Left renal cortex interstitium (tissue), 4 donors: ENCODE measurements around the gene RNF115. TPM values are rescaled to one million over a fixed set of nuclear protein-coding genes. Genes with fewer than 3 reads are reported as not detected.
"Not testable (repeated sequence)": the region's sequence is repeated elsewhere in the genome, so short reads cannot be mapped to it uniquely, and the experiment has no call there.

Source experiments
- DNase-seq, 4 donors: peaks; one replicate each; pipeline ENCODE4 v3.0.0-alpha.2; 2013; ENCODE audit warnings: low read depth in 4 of 4, low spot score in 2 of 4, missing footprints in 1 of 4
- polyA plus RNA-seq, 4 donors: library from polyadenylated mRNA; unstranded; fragments of 120-200 nt; gene quantifications; one replicate each; pipeline ENCODE4 v1.2.1, GENCODE V29; 2013; ENCODE audit not compliant: insufficient read length in 4 of 4

RNF115 gene
- polyA plus RNA-seq, 4 donors: 12.4 to 23.6 (median 17.0) TPM

DNA sequence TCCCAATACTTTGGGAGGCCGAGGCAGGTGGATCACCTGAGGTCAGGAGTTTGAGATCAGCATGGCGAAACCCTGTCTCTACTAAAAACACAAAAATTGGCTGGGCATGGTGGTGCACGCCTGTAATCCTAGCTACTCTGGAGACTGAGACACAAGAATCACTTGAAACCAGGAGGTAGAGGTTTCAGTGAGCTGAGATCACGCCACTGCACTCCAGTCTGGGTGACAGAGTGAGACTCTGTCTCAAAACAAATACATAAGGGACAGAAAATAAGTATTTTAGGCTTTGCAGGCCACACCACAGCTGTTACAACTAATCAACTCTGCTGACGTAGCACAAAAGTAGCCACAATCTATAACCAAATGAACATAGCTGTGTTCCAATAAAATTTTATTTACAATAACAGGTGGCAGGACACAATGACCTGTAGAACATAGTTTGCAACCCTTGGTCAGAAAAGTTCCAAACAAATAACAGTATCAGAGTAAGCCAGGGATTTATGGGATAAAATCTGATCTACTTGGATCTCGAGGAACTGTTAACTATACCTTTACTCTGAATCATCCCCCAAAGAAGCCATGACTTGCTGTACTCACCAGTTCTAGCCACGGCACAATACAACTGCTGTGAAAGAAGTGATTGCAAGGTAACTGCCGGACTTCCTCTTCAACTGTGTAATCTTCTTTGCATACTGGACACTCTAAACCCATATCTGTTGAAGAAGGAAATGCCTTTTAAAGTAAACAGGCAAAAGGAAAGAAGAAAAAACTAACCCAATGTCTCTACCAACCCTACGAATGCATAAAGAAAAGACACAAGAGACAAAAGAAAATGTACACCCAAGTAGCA, 76.3 kb downstream of the RNF115 start:
- DNase-seq: no peak

DNA sequence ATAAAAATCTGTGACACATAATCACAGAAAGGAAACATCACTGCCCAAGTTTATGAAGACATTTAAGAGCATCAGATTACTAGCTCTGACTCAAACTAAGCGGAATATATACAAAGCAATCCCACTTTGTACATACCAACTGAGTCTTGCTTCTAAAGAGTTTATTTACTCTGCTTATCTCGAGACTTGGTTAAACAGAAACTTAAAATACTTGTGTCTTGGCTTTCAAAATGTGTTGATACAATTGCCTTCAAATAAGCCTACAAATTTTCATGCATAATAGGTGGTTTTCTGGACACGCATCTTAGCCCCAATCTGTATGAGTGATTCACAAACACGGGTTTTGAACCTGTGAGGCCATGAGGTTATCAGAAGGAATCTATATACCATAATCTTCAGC, 83.6 kb downstream of the RNF115 start:
- no peak for DNase-seq

DNA sequence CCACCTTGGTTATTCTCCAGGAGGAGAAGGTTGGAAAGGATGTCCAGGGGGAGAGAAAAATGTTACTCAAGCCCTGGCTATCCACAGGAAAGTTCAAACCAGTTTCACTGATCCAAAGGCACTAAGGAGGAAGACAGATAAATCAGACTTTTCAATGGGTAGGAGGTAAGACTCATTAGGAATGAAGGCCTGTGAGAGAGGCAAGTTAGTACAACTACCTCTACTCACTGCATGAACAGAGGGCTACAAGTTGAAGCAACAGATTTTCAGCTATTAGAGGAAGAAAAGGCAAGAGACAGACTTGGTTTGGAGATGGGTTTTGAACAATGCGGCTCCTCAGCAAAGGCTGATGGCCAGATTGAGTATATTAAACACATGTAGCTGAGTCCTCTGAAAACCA, 87.7 kb downstream of the RNF115 start:
- DNase-seq: no peak

DNA sequence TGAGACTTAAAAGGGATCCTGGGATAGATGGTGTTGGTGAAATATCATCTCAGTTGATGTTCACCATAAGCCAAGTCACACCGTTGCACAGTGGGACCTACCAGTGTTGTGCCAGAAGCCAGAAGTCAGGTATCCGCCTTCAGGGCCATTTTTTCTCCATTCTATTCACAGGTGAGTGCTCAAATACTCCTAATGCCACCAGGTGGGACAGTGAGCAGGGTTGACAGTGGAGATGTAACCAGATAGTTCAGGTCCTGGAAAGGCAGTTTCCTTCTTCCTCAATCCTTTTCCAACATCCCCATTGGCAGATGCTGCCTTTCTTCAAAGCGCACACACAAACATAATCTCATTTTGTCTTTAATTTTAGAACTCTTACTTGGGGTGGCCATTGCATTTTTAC, 93.0 kb downstream of the RNF115 start:
- DNase-seq: no peak

DNA sequence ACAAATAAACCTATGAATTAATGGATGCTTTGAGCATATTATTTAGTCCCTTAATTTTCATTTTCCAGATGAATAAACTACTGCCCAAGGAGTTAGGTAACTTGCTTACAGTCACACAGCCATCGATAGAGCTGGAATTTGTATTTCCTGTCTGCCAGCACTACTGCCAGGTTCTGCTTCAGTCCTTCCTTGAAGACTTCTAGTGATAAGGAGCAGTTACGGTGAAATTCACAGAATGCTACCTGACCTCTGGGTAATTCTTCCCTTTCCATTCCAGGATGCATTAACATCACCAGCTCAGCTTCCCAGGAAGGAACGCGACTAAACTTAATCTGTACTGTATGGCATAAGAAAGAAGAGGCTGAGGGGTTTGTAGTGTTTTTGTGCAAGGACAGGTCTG, 93.4 kb downstream of the RNF115 start:
- DNase-seq: no peak

DNA sequence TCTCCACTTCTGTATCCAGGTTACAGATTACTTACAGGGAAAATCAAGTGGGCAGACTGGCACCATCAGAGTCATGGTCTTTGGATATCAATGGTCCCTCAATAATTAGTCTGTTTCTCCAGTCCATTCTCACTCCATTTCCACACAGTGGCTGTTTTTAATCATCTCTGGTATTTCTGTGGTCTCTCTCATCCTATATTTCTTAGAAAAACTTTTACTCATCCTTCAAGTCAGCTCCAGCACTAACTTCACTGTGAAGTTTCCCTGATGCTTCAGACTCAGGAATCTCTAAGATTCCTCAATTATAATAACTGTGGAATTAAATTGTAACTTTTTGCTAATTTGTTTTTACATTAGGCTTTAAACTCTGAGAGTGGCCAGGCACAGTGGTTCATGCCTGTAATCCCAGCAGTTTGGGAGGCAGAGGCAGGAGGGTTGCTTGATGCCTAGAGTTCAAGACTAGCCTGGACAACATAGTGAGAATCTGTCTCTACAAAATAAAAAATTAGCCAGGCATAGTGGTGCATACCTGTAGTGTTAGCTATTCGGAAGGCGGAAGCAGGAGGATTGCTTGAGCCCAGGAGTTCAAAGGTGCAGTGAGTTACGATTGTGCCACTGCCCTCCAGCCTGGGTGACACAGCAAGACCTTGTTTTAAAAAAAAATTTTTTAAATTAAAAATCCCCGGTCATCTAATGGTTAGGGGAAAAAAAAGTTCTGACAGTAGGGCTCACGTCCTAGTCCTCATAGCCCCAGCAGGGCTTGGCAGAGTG, 94.0 kb downstream of the RNF115 start:
- no peak for DNase-seq

DNA sequence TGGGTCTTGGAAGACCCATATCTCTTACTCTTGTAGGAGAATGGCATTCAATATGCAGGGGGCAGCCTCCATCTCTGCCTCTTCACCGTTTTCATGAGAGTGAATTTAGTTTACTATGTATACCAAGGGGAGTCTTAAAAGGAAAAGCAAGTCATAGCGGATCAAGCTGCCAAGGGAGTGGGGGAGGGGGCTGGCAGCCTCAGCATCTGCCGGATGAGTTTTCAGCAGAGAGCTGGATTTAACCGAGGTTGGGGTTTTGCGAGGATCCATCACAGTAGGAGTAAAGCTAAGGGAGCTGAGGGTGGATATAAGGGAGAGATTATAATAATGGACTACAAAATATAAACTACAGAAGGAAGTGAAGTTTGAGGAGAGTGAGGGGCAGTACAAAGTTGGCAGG, 94.7 kb downstream of the RNF115 start:
- DNase-seq: no peak

DNA sequence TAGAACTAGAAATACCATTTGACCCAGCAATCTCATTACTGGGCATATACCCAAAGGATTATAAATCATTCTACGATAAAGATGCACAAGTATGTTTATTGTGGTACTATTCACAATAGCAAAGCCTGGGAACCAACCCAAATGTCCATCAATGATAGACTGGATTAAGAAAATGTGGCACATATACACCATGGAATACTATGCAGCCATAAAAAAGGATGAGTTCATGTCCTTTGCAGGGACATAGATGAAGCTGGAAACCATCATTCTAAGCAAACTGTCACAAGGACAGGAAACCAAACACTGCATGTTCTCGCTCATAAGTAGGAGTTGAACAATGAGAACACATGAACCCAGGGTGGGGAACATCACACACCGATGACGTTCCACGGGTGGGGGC, 97.7 kb downstream of the RNF115 start:
- DNase-seq: not testable (repeated sequence)

DNA sequence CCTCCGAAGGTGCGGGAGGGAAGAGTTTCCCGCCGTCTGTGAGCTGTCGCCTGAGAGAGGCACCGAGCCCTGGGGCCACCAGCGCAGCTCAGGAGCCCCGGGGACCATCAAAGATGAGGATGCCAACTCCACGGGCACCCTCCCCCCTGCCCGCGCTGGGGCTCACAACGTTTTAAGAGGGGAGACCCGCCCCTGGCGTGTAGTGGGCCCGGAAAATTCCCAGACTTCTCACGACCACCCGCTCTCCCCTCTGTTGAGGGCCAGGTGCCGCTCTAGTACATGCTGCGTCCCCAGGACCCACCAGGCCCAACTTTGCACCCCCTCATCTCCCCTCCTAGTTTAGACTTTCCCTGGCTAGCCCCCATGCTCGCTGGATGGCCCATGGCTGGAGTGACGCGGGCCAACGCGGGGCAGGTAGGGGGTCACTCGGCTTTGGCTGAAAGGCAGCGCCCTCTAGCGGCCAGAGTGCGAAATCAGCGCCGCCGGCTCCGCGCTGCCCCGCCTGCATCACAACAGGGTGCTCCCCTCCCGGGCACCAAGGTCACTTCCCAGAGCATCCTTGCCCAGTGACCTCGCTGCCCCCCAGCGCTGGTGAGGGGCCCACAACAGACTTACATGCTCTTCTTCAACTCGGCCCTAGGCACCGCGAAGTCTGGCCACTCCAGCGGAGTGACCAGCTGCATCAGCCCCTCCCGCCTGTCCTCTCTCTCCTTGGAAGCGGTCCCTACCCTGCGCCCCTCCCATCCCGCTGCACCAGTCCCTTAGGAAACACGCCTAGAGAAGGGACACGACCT, 102.8 kb downstream of the RNF115 start:
- DNase-seq: peak in 2 of 4 donors; percentile 37 to 53

DNA sequence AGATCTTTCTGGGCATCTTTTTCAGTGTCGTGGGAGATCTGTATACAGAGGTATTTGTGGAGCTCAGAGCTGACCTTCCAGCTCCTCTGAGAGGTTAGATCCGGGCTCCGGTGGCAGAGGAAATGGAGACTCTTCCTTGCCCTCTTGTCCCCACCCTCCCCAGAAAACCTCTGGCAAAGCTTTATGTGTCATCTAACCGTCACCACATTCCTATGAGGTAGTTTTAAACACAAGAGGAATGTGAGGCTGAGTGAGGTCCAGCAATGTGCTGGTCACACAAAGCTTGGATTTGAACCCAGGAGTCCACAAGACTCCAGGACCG, 103.4 kb downstream of the RNF115 start:
- no peak for DNase-seq

DNA sequence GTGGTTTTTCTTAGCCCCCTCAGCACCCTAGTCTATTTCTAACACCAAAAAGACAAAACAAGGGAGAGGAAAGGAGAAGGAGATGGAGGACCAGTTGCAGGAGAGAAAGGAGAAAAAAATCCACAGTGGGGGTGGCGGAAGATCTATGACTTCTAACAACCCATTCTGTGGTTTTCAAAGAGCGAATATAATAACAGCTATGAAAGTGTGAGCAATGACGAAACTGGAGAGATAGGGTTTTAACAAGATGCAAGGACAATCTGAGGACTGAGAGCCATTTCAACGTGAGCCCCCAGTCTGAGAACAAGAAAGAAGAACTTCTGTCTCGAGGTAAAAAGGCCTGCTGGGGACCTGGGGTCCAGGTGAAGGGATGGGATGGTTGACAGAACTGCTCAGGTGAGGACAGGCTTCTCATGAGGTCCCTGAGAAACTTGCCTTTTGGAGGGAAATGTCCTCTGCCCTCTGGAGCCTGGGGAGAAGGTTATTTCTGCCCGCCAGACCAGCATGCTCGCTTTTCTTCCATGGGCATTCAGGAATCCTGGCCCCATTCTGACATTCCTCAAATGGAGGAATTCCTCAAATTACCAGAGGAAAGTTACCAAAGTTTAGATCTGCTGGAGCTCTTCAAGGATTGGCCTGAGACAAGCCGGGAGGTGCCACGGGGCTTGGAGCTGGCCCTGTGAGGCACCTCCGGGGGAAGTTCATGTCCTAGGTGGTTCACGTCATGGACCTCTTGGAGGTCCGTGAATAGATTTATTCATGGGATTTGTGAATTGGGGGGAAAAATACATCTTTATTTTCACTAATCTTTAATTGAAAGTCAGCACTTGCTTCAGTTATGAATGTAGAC, 104.4 kb downstream of the RNF115 start, which contains the start of gene CD160:
TSS of gene CD160 (plus strand) at position 270 of the 850 bp plus-strand sequence. CDS start 8,829 bp downstream, outside the sequence.
- DNase-seq: no peak

DNA sequence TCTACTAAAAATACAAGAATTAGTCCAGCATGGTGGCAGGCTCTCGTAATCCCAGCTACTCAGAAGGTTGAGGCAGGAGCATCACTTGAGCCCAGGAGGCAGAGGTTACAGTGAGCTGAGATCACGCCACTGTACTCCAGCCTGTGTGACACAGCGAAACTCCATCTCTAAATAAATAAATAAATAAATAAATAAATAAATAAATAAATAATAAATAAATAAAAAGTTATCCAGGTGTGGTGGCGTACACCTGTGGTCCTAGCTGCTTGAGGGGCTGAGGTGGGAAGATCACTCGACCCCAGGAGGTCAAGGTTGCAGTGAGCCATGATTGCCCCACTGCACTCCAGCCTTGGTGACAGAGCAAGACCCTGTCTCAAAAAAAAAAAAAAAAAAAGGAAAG, 105.4 kb downstream of the RNF115 start:
- DNase-seq: not testable (repeated sequence)

DNA sequence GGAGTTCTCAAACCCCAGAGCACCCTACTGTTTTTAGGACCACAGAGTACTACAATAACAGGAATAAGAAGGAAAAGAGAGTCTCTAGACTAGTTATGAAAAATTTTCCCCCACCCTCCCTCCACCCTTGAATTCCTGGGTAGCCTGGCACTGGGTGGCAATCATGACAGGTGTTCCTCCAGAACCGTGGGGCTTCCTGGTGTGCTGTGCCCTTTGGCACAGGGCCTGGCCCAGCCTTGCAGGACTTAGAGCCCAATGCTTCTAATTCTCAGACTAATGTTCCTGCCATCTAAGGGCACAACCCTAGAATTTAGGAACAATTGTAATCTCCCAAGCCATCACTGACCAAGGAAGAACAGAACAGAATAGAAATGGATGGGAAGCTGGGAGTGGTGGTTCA, 106.1 kb downstream of the RNF115 start:
- no peak for DNase-seq

DNA sequence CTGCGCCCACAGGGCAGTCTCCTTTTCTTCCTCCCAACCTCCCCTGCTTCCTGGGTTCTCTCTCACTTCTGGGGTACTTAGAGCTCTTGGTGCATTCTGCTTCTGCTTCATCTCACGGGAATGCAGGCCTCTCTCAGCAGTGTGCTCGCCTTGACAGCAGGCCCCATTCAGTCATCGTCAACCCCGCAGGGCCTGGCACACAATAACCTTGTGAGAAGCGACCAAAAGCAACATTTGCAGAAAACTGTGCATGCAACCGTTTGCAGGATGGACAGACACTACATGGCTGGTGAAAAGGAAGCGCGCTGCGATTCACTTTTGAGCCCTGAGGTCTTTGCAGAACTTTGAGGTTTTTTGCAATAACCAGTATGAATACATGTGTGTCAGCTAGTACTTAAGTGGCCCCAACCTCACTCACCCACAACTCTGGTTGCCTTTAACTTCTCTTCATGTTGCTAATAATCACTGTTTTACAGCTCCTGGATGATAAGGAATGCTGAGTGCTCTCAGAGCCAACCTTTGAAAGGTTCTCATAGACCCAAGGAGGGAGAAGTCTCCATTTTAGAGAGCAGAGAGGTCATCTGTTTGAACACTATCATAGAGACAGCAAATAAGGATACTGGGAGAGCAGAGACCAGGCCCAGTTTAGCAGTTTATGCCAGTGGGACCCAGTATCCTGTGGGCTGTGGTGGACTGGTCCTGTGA, 107.1 kb downstream of the RNF115 start:
- DNase-seq: no peak

DNA sequence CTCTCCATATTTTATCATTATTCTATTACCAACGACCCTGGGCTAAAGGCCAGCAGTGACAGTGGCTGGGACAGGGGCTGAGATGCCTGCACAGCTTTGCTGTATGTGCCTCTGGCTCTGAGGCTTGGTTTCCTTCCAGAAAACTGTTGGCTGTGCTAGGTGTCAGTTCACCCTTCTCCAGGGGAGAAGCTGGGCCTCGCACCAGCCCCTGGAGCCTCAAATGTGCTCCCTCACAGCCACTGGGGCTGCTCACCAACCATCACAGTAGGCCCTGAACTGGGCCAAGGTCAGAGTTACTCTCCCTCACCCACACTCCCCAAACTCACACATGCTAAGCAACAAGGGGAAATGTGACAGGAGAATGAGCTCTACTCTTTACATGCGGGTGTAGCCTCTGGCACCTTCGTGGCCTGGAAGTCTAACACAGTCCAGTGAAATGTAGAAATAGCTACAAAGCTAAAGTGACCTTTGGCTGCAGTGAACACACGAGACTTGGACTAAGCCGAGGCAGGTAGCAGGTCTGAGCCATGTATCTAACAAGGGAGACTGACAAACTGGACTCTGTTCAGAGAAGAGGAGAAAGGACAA, 109.3 kb downstream of the RNF115 start:
- no peak for DNase-seq

DNA sequence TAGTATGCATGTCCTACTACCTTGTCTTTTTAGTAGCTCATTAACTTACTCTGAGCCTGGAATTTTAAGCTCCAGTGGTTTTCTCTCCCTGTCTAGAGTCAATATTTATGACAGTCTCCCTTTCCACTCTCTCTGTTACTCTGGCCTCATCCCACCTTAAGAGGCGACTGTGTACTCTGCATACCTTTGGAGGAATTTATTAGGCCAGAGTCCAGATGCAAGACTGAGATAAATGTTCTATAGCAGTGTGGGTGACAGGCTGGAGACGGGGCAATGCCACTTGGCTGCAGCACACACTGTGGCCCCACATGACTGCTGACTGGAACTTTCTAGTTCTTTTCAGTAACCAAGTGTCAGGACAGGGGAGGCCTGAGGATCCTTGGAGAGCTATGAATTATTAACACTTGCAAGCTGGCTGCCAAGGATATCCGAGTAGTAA, 112.7 kb downstream of the RNF115 start:
- peak; percentile 37 to 68 (median 62) for DNase-seq

DNA sequence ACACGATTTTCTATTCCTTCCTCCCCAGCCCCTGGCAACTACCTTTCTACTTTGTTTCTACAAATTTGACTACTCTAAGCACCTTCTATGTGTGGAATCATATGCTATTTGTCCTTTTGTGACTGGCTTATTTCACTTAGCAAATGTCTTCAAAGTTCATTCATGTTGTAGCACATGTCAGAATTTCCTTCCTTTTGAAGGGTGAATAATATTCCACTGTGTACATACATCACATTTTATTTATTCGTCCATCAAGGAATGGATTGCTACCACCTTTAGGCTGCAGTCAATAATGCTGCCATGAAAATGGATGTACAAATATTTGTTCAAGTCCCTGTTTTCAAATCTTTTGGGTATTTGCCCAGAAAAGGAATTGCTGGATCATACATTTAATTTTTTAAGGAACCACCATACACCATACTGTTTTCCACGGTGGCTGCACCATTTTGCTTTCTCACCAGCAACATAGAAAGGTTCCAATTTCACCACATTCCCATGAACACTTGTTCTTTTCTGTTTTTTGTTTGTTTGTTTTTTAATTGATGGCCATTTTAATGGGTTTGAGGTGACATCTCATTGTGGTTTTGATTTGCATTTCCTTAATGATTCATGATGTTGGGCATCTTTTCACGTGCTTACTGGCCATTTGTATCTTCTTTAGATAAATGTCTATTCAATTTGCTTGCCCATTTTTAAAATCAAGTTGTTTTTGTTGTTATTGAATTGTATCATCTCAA, 113.4 kb downstream of the RNF115 start:
- DNase-seq: no peak

DNA sequence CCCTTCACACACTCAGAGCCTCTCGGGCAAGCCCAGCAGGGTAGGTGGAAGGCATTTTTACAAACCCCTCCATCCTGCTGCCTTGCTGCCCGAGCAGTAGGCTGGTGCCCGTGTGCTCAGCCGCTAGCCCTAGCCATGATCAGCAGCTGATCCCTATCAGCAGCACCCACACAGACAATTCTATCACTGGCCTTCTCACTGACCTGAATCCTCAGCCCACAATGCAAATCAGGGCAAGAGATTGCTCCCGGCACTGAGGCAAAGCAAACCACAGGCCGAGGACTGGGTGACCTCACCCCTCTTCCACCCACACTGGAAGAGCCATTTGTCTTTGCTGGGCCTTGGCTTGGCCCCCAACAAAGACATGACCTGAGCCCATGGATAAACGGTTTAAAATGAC, 115.8 kb downstream of the RNF115 start:
- DNase-seq: no peak
